Measurements from ENCODE around the gene SYF2.

The SYF2 gene

GRCh38 chr1:25208092-25208491 is 24.2 kb downstream of the SYF2 start:
- Histone ChIP-seq H3K27me3 (ENCODE audit: control insufficient read depth, insufficient read depth, low read length) (no peaks in the 10 kb centered on the region), H3K4me1 (no peaks in the 10 kb centered on the region)

GRCh38 chr1:25206201-25206600 is 26.1 kb downstream of the SYF2 start:
- TF ChIP-seq CTCF (IDR thresholded peaks at IDR 0.05): no peak
- Histone ChIP-seq H3K4me3 (ENCODE audit: low read depth, low read length) (no peak overlapping the region), H3K79me2 (no peaks in the 10 kb centered on the region), H3K4me1 (no peaks in the 10 kb centered on the region), H2AFZ (no peak overlapping the region), H3K27ac (no peak overlapping the region), H3K27me3 (ENCODE audit: control insufficient read depth, insufficient read depth, low read length) (no peaks in the 10 kb centered on the region), H3K9ac (no peak overlapping the region), H3K9me3 (ENCODE audit: control insufficient read depth, low read length) (no peaks in the 10 kb centered on the region), H3K36me3 (ENCODE audit: control insufficient read depth, insufficient read depth, low read length) (no peaks in the 10 kb centered on the region), H3K4me2 (ENCODE audit: low read length) (no peak overlapping the region)

More at GRCh38 chr1:25208092-25208491, 24.2 kb downstream of the SYF2 start:
- Histone ChIP-seq H2AFZ (no peak overlapping the region), H3K79me2 (no peaks in the 10 kb centered on the region), H3K9me3 (ENCODE audit: control insufficient read depth, low read length) (no peaks in the 10 kb centered on the region), H3K4me3 (ENCODE audit: low read depth, low read length) (no peak overlapping the region), H3K36me3 (ENCODE audit: control insufficient read depth, insufficient read depth, low read length) (no peaks in the 10 kb centered on the region), H3K9ac (no peak overlapping the region), H3K4me2 (ENCODE audit: low read length) (no peak overlapping the region), H3K27ac (no peak overlapping the region)
- no peak for TF ChIP-seq CTCF (IDR thresholded peaks at IDR 0.05)

- no peak overlapping the region for H3K27ac ChIP-seq
- H2AFZ ChIP-seq: no peak overlapping the region
- no peak overlapping the region for H3K4me2 ChIP-seq (ENCODE audit: low read length)
- TF ChIP-seq CTCF (IDR thresholded peaks at IDR 0.05): no peak
- H3K79me2 ChIP-seq: no peaks in the 10 kb centered on the region
- no peaks in the 10 kb centered on the region for H3K9me3 ChIP-seq (ENCODE audit: control insufficient read depth, low read length)
- no peak overlapping the region for H3K4me3 ChIP-seq (ENCODE audit: low read depth, low read length)
- H3K4me1 ChIP-seq: no peaks in the 10 kb centered on the region
- H3K9ac ChIP-seq: no peak overlapping the region
- no peaks in the 10 kb centered on the region for H3K36me3 ChIP-seq (ENCODE audit: control insufficient read depth, insufficient read depth, low read length)
- H3K27me3 ChIP-seq (ENCODE audit: control insufficient read depth, insufficient read depth, low read length): no peaks in the 10 kb centered on the region
These were observed 26.5 kb downstream of the SYF2 start for GRCh38 chr1:25205786-25206185.

DNA sequence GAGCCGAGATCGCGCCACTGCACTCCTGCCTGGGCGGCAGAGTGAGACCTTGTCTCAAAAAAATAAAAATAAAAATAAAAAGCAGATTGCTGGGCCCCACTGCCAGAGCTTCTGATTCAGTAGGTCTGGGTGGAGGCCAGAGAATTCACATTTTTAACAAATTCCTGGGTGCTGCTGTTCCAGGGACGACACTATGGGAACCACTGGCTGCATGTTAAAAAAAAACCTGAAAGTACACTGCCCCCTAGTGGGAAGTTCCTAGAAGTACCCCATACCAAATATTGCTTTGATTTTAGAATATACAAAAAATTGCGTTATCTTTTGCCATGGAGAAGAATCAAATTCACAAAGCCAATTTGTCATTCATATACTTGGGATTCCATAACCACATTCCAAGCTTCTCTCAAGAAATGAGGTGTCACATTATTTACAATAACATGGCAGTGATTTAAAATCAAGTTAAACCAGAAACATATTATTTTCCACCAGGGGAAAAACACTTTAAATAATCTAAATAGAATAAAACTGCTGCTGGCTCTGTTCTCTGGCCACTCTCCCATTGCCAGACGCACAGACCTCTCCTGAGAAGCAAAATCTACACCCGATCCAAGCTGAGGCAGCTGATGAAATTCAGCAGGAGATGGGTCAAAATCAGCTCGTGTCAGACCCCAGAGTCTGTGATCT is 27.4 kb downstream of the SYF2 start:
- Histone ChIP-seq H3K4me2 (ENCODE audit: low read length) (no peak overlapping the region), H3K27me3 (ENCODE audit: control insufficient read depth, insufficient read depth, low read length) (no peaks in the 10 kb centered on the region), H2AFZ (no peak overlapping the region), H3K36me3 (ENCODE audit: control insufficient read depth, insufficient read depth, low read length) (no peaks in the 10 kb centered on the region), H3K27ac (no peak overlapping the region), H3K9me3 (ENCODE audit: control insufficient read depth, low read length) (no peaks in the 10 kb centered on the region), H3K4me3 (ENCODE audit: low read depth, low read length) (no peak overlapping the region), H3K4me1 (no peaks in the 10 kb centered on the region), H3K9ac (no peak overlapping the region), H3K79me2 (no peaks in the 10 kb centered on the region)
- peak; percentile 61 for TF ChIP-seq CTCF (IDR thresholded peaks at IDR 0.05)

DNA sequence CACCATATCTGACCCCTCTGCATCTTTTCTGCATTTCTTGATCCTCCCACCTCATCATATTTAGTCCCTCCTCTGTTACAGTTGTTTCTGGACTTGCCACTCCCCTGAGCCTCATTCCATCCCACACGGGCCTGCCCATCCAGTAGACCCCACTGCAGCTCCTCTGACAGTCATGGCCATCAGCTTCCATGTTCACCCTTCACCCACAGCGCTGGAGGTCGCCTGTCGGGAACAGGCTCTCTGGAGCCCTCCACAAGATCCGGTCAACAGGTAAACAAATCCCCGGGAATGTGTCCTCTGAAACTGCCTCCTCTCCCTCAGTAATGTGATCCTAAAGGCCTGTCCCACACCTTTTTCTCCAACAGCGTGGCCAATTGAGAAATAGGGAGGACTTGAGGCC is 31.3 kb downstream of the SYF2 start:
- no peak overlapping the region for H3K4me3 ChIP-seq (ENCODE audit: low read depth, low read length)
- TF ChIP-seq CTCF (IDR thresholded peaks at IDR 0.05): no peak
- no peak overlapping the region for H3K27ac ChIP-seq
- no peak overlapping the region for H2AFZ ChIP-seq
- no peak overlapping the region for H3K9ac ChIP-seq
- no peaks in the 10 kb centered on the region for H3K79me2 ChIP-seq
- H3K4me2 ChIP-seq (ENCODE audit: low read length): no peak overlapping the region
- no peaks in the 10 kb centered on the region for H3K9me3 ChIP-seq (ENCODE audit: control insufficient read depth, low read length)
- H3K27me3 ChIP-seq (ENCODE audit: control insufficient read depth, insufficient read depth, low read length): no peaks in the 10 kb centered on the region
- H3K36me3 ChIP-seq (ENCODE audit: control insufficient read depth, insufficient read depth, low read length): no peaks in the 10 kb centered on the region
- H3K4me1 ChIP-seq: no peaks in the 10 kb centered on the region

Measured in parathyroid adenoma (tissue), 2 donors.